Loucy (cell line): ENCODE measurements around the gene GSE1.

Source experiments
- H2AFZ ChIP-seq: fragments of 200-600 bp; sonication (generic); 2 replicates; pipeline ENCODE4 v1.6.0; 2016; ENCODE audit warnings: antibody characterized with exemption, mild to moderate bottlenecking, low read length, moderate library complexity
- H3F3A ChIP-seq: fragments of 200-600 bp; 2 replicates; pipeline ENCODE4 v1.6.0; 2016; ENCODE audit warnings: antibody characterized with exemption, low read depth, mild to moderate bottlenecking
- H3K27me3 ChIP-seq: fragments of 200-600 bp; sonication (generic); 2 replicates; pipeline ENCODE4 v1.6.1; 2014; ENCODE audit warnings: low read length, mild to moderate bottlenecking; ENCODE audit not compliant: insufficient read depth, poor library complexity, severe bottlenecking
- H3K36me3 ChIP-seq: fragments of 200-600 bp; sonication (generic); 2 replicates; pipeline ENCODE4 v1.6.1; 2016; ENCODE audit warnings: low read length; ENCODE audit not compliant: insufficient read depth
- H3K4me1 ChIP-seq: fragments of 200-600 bp; sonication (generic); 2 replicates; pipeline ENCODE4 v1.5.1; 2014; ENCODE audit warnings: low read length, mild to moderate bottlenecking; ENCODE audit not compliant: insufficient read depth, poor library complexity, severe bottlenecking
- H3K4me2 ChIP-seq: fragments of 200-600 bp; sonication (generic); 2 replicates; pipeline ENCODE4 v1.6.0; 2014; ENCODE audit warnings: antibody characterized with exemption, low read length, low read depth, mild to moderate bottlenecking; ENCODE audit not compliant: poor library complexity, severe bottlenecking
- H3K4me3 ChIP-seq: fragments of 200-600 bp; sonication (generic); 2 replicates; pipeline ENCODE4 v1.5.1; 2014; ENCODE audit warnings: low read length, mild to moderate bottlenecking, mixed read lengths; ENCODE audit not compliant: poor library complexity, severe bottlenecking
- H3K79me2 ChIP-seq: fragments of 200-600 bp; sonication (generic); 2 replicates; pipeline ENCODE4 v1.6.1; 2014; ENCODE audit warnings: low read length; ENCODE audit not compliant: insufficient read depth
- H3K9ac ChIP-seq: fragments of 200-600 bp; sonication (generic); 2 replicates; pipeline ENCODE4 v1.6.0; 2014; ENCODE audit warnings: mild to moderate bottlenecking, low read depth, low read length, moderate library complexity; ENCODE audit not compliant: poor library complexity, severe bottlenecking
- H3K9me2 ChIP-seq: fragments of 200-600 bp; sonication (generic); replicated peaks from 2 replicates; pipeline ENCODE4 v1.6.1; 2016; ENCODE audit warnings: low read depth, low read length, mixed read lengths
- H3K9me3 ChIP-seq: fragments of 200-600 bp; sonication (generic); 2 replicates; pipeline ENCODE4 v1.6.1; 2014; ENCODE audit warnings: mild to moderate bottlenecking, antibody characterized with exemption, low read length, low read depth; ENCODE audit not compliant: insufficient read depth
- H4K20me1 ChIP-seq: fragments of 200-600 bp; sonication (generic); 2 replicates; pipeline ENCODE4 v1.6.0; 2014; ENCODE audit warnings: antibody characterized with exemption, low read length, mild to moderate bottlenecking; ENCODE audit not compliant: insufficient read depth, poor library complexity, severe bottlenecking
- CTCF ChIP-seq: fragments of 200-600 bp; sonication (generic); conservative IDR thresholded peaks from 2 replicates; pipeline ENCODE4 v1.5.1; 2014; ENCODE audit warnings: mild to moderate bottlenecking, antibody characterized with exemption, low read length
- EZH2phosphoT487 ChIP-seq: fragments of 200-600 bp; IDR thresholded peaks from 2 replicates; pipeline ENCODE4 v1.6.1; 2018; ENCODE audit warnings: antibody characterized with exemption, mild to moderate bottlenecking, moderate library complexity, borderline replicate concordance

GSE1 gene

GRCh38 chr16:85633888-85634287 is 20.8 kb downstream of the GSE1 start:
- H3K4me1 ChIP-seq = no peaks in the 10 kb centered on the region
- no peaks in the 10 kb centered on the region for H3F3A ChIP-seq
- peaks cover 6% of the 10 kb centered on the region; the same call in 1 of the 2 replicates for H3K9me3 ChIP-seq
- peaks cover 100% of the 10 kb centered on the region for H3K79me2 ChIP-seq
- no peak overlapping the region for H3K9ac ChIP-seq
- TF ChIP-seq CTCF (no peak), EZH2phosphoT487 (no peak)
- H3K4me3 ChIP-seq = no peak overlapping the region
- H3K9me2 ChIP-seq = no peaks in the 10 kb centered on the region
- no peak overlapping the region for H2AFZ ChIP-seq
- peaks cover 100% of the 10 kb centered on the region for H4K20me1 ChIP-seq
- H3K27me3 ChIP-seq = no peaks in the 10 kb centered on the region
- H3K4me2 ChIP-seq = no peak overlapping the region
- peaks cover 92% of the 10 kb centered on the region; the same call in 1 of the 2 replicates for H3K36me3 ChIP-seq

DNA sequence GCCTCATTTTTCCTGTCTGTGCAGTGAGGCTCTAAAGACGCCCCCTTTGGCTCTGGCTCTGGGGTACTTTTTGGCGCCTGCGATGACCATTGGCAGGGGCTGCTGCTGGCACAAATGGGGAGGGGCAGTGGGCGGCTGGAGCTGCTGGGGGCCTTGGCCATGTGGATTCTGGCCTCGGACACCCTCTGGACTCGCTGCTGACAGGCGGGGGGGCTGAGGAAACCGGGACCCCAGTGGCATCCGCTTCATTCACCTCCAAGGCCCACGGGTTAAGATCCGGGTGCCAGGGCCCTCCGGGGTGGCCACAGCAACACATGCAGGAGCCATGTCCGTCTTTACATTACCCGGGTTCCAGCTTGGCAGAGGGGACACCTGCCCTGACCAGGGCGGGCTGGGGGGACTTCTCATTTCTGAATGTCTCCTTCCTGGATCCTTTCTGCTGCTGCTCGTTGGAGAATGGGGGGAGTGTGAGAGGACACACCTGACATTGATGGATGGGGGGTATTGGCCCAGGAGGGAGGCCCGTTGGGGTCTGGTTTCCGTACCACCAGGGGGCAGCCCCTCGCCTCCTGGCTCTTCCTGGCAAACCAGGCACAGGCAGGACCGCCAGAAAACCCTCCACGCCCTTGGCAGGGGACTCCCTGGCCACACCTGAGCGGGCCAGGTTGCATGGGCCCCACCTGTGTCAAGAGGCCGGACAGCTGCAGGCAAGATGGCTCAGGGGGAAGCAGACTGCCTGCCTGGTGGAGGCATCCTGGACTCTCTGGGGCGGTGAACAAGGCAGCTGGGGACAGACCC is 21.8 kb downstream of the GSE1 start:
- Histone ChIP-seq H3K27me3 (no peaks in the 10 kb centered on the region), H3K9me3 (no peaks in the 10 kb centered on the region), H3K79me2 (peaks cover 100% of the 10 kb centered on the region), H3K4me2 (no peak overlapping the region), H3K36me3 (peaks cover 92% of the 10 kb centered on the region; the same call in 1 of the 2 replicates), H4K20me1 (peaks cover 100% of the 10 kb centered on the region), H3K4me1 (no peaks in the 10 kb centered on the region), H2AFZ (no peak overlapping the region), H3K9me2 (no peaks in the 10 kb centered on the region), H3F3A (no peaks in the 10 kb centered on the region), H3K4me3 (no peak overlapping the region), H3K9ac (no peak overlapping the region)
- TF ChIP-seq EZH2phosphoT487 (no peak), CTCF (peak; percentile 27; the same call in 1 of the 2 replicates)

DNA sequence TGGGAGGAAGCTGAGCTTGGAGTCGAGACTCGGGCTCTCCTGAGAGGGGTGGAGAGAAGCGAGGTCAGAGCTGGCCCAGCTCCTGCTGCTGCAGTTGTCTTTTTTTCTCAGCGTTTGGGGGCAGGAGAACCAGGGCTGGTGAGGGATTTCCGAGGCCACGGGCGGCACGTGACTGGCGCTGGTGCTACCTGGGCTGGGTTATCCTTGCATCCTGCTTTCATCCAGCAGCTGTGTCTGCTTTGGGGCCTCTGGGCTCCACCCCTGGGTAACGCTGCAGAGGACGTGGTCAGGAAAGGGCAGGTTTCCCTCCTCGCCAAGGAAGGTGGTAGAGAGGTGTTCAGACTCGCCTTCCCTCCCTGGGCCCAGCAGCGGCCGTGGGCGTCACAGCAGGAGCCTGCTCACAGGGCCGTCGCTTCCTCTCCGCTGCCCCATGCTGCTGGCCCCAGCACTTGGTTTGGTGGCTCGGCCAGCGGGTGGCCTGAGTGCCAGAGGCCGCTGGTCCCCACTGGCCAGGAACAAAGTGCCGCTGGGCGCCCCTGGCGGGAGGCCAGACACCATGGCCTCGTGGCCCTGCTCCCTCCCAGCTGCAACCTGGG is 22.5 kb downstream of the GSE1 start:
- Histone ChIP-seq H3K4me1 (no peaks in the 10 kb centered on the region), H3K9me2 (no peaks in the 10 kb centered on the region), H3K4me3 (no peak overlapping the region), H4K20me1 (peaks cover 100% of the 10 kb centered on the region), H3K79me2 (peaks cover 100% of the 10 kb centered on the region), H3K36me3 (peaks cover 92% of the 10 kb centered on the region; the same call in 1 of the 2 replicates), H3K9ac (no peak overlapping the region), H3K4me2 (no peak overlapping the region), H3K27me3 (no peaks in the 10 kb centered on the region), H3F3A (no peaks in the 10 kb centered on the region), H3K9me3 (no peaks in the 10 kb centered on the region), H2AFZ (no peak overlapping the region)
- TF ChIP-seq CTCF = no peak
- TF ChIP-seq EZH2phosphoT487 = no peak
